Activated T-helper 1 cell treated with Interleukin-2 at 50 U/mL for 16 hours (primary cell): ENCODE measurements around the gene HAUS5.
"Not testable (repeated sequence)": the region's sequence is repeated elsewhere in the genome, so short reads cannot be mapped to it uniquely, and the experiment has no call there.

Source experiments
- DNase-seq: peaks from one replicate; pipeline ENCODE4 v3.0.0-alpha.2; 2020; ENCODE audit warnings: low read depth

Gene HAUS5, protein sequence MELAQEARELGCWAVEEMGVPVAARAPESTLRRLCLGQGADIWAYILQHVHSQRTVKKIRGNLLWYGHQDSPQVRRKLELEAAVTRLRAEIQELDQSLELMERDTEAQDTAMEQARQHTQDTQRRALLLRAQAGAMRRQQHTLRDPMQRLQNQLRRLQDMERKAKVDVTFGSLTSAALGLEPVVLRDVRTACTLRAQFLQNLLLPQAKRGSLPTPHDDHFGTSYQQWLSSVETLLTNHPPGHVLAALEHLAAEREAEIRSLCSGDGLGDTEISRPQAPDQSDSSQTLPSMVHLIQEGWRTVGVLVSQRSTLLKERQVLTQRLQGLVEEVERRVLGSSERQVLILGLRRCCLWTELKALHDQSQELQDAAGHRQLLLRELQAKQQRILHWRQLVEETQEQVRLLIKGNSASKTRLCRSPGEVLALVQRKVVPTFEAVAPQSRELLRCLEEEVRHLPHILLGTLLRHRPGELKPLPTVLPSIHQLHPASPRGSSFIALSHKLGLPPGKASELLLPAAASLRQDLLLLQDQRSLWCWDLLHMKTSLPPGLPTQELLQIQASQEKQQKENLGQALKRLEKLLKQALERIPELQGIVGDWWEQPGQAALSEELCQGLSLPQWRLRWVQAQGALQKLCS

DNA sequence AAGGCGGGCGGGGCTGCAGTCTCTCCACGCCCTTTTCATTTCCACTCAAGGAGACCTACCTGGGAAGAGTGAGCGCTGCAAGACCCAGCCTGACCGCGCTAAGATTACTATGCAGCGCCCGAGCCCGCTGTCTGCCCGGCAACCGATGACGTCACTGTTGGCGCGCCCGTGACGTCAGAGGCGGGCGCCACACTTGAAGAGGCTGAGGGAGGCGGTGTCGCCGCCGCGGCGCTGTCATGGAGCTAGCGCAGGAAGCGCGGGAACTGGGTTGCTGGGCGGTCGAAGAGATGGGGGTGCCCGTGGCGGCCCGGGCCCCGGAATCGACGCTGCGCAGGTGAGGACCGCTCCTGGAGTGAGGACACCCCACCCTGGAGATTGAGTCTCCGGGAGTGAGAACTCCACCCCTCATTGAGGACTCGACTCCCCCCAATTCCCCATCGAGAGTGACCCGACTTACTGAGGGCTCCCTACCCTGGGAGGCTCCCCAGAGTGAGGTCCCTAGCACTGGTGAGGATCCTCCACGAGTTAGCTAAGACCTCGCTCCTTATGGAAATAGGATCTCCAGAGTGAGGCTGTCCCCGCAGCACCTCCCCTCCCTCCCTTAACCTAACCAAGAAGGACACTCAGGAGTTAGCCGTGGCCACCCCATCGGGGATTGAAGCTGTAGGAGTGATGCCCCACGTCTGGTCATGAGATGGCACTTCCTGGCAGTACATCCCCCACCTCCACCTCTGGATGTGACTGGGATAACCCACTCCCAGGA is at the start of gene HAUS5:
Gene HAUS5 (plus strand): TSS at position 177 of the 763 bp plus-strand sequence. CDS start 60 bp downstream, at position 237.
- DNase-seq, result peak; percentile 94

DNA sequence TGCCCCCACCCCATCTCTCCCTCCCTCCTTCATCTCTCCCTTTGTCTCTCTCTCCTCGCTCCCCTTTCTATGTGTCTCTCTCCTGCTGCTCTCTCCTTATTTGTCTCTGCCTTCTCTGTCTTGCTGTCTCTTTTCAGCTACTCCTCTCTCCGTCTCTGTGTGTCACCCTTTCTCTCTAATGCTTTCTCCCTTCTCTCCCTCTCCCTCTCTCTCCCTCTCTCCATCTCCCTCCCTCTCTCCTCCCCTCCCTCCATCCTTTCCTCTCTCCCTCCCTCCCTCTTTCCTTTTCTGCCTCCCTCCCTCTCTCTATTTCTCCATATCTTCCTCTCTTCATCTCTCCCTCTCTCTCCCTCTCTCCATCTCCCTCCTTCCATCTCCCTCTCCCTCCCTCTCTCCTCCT is 49.8 kb upstream of the HAUS5 start:
- no peak for DNase-seq

DNA sequence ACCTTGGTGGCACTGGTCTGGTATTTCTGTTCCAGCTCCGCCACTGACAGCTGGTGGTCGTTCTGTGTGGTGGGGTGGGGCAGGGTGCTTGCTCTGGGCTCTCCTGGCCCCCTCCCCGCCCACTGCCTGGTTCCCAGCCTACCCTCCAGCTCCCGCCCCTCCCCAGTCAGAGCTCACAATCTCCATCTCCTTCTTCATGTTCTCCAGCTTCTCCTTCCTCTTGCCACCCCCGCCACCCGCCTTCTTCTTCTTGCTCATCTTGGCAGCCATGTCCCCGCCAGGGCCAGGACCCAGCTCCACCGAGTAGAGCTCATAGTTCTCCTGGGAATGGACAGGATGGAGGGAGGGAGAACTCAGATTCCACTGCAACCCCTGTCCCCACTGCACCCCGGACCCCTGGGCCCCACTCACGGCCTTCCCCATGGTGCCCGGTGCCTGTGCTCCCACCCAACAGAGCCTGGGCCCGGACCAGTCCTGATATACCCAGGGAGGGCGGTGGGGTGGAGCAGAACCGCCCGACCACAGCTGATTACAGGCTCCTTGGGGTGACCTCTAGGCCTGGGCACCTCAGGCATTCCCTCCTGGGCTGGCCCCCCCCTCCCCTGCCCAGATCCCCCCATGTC is 49.2 kb upstream of the HAUS5 start, which contains the start of gene ATP4A:
Gene ATP4A (minus strand): TSS at position 452 of the 623 bp plus-strand sequence. CDS start 29 bp downstream, at position 423.
- no peak for DNase-seq

DNA sequence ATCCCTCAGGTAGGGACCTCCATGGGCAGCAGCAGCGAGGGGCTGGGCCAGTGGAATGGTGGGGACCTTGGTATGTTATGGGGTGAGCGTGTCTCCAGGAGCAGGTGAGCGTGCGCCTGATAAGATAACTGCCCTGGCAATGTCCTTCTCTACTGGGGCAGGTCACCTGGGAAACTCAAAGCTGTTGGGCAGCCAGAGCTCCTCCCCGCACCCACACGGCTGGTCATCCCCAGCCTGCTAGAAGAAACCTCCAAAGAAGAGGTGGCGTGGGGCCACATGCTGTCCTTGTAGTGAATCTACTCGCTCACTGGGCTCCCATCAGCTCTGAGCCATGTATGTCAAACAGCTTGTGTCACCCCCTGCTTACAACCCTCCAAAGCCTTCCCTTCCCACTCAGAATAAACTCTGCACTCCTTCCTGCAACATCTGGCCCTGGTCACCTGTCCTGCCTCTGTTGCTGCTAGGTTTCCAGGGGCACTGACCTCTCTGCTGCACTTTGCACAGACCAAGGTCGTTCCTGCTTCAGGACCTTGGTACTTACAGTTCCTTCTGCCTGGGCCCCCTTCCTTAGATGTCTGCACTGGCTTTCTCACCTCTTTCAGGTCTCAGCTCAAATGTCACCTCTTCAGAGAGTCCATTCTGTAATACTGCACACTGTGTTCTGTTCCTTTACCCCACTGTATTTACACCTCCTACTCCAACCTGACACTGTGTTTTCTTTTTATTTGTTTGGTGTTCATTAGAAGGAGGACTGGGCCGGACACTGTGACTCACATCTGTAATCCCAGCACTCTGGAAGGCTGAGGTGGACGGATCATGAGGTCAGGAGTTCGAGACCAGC is 47.3 kb upstream of the HAUS5 start:
- DNase-seq, result no peak

DNA sequence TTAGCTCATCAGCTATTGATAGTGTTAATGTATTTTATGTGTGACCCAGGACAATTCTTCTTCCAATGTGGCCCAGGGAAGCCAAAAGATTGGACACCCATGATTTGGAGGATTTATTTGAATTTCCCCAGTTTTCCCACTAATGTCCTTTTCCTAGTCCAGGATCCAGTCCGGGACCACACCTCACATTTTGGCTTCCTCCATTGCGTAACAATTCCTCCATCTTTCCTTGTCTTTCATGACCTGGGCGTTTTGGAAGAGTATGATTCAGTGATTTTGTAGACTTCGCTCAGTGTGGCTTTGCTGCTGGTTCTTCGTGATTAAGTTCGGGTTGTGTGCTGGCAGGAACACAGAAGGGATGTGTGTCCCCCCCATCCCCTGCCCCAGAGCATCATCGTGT is 45.8 kb upstream of the HAUS5 start:
- DNase-seq, result no peak

DNA sequence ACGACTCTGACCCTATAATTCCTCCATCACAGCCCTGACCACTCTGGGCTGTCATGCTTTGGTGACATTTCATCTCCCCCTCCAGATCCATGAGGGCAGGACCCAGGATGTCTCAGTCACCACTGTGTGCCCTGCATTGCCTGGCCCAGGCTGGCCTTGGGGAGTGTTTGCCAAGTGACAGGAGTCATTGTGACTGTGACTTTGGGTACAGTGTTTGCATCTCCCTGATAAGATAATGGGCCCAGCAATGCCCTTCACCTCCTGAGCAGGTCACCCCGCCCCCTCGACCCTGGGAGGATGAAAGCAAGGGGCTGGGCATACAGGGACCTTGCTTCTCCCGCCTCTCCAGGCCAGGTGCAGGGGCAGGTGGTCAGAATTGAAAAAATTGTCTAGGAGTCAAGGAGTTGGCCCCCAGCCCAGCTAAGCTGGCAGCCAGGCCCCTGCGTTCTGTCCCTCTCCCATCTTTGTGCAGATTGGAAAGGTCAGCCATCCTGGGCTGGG is 43.2 kb upstream of the HAUS5 start:
- no peak for DNase-seq

DNA sequence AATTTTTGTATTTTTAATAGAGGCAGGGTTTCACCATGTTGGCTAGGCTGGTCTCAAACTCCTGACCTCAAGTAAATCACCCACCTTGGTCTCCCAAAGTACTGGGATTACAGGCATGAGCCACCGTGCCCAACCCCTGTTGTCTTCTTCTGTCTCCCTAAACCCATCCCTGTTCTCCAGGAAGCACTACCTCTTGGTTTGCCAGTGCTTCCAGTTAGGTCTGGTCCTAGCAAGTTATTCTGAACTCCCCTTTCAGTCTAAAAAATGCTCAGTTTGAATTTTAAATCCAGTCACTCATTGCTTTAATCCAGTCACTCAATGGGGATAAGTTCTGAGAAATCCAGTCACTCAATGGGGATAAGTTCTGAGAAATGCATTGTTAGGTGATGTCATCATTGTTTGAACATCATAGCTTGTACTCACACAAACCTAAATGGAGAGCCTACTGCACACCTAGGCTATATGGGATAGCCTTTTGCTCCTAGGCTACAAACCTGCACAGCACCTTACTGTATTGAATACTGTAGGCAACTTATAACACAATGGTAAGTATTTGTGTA is 41.0 kb upstream of the HAUS5 start:
- no peak for DNase-seq

DNA sequence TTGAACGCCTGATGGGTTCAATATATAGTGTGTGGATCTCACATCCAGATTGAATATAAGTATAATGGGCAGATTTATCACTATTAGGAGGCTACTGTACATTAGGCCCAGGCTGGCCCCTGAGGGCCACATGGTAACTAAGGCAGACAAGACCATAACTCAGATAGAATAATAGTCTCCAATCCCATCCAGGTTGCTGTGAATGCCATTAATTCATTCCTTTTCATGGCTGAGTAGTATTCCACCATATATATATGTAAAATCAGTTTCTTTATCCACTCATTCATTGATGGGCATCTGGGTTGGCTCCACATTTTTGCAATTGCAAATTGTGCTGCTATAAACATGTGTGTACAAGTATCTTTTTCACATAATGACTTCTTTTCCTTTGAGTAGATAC is 34.6 kb upstream of the HAUS5 start:
- DNase-seq, result no peak

DNA sequence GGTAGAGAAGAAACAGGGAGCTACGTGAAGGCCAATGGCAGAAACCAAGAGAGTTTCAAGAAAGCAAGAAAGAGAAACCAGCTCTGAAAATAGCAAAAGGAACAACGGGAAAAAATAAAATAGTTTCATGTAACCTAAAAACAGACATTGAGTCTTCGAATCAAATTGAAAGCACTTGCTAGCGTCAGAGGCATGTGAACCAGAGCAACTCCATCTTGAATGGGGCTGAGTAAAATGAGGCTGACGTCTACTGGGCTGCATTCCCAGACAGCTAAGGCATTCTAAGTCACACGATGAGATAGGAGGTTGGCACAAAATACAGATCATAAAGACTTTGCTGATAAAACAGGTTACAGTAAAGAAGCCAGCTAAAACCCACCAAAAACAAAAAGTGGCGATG is 33.8 kb upstream of the HAUS5 start:
- DNase-seq, result no peak

DNA sequence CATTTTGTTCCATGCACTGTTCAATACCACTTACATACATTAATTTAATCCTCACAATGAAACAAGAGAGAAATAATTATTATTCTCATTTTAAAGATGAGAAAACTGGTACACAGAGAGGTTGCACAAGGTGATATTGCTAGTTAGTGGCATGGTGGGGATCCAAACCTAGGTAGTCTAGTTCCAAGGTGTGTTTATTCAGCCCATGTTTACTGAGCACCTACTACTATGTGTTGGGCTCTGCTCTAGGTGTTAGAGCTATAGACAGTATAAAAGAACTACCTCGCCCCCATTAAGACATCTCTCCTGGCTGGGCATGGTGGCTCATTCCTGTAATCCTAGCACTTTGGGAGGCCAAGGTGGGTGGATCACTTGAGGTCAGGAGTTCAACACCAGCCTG is 29.8 kb upstream of the HAUS5 start:
- DNase-seq, result no peak

DNA sequence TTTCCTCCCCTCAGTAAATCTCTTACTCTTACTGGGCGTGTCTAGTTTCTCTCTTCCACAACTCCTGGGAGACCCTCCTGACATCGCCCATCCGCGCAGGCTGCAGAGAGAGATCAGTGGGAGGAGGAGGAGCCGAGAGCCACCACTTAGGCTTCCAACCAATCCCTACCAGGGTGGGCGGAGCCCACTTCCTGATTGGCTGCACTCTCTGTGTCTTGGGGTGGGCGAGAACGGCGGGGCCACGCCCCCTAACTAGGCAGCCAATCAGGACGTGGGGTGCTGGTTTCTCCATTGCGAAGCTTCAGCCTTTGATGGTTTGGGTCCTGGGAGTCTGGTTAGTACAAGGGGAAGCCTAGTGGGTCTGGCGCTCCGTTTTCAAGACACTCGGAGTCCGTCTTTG is 26.7 kb upstream of the HAUS5 start, which contains the start of gene PMIS2:
Gene PMIS2 (plus strand): TSS at position 326 of the 400 bp plus-strand sequence. CDS start 87 bp downstream, outside the sequence.
- DNase-seq, result no peak

DNA sequence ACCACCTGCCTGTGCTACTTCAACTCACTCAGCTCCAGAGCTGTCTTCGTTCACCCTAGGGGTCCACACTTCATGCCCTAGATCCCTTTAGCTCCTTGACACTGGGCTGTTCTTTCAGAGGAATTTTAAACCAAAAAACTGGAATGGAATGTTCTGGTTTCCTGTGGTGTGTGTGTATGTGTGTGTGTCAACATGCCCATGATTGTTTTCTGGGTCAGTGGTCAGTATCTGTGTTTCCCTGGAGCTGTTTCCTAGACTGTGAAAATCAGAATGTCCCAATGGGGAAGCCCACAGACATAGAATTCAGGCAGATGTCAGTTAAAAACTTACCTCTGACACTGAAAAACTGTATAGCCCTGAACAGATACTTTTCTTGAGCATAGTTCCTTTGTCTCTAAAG is 25.2 kb upstream of the HAUS5 start:
- DNase-seq, result no peak

DNA sequence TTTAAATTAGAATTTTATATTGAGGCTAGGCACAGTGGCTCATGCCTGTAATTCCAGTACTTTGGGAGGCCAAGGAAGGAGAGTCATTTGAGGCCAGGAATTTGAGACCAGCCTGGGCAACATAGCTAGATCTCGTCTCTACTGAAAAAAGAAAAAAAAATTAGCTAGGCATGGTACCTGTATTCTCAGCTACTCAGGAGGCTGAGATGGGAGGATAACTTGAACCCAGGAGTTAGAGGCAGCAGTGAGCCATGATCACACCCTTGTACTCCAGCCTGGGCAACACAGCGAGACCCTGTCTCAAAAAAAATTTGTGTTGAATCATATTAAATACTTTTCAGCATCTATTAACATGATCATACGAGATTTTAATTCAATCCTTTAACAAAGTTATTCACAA is 21.7 kb upstream of the HAUS5 start:
- no peak for DNase-seq

DNA sequence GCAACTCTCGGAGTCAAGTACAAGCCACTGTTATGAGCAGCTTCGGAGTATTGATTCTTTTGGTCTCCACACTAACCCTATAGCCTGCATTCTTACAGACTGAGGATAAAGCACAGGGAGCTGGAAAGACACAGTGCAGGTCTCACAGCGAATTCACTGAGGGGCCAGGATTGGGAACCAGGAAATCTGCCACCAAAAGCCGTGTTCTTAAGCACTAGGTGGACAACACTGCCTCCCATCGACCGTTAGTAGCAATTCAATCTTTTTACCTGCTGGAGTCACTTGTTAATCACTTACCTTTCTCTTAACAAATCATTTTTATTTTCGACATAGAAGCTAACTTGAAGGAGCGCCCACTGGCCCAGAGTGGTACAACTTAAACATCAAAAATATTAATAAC is 20.3 kb upstream of the HAUS5 start:
- no peak for DNase-seq

DNA sequence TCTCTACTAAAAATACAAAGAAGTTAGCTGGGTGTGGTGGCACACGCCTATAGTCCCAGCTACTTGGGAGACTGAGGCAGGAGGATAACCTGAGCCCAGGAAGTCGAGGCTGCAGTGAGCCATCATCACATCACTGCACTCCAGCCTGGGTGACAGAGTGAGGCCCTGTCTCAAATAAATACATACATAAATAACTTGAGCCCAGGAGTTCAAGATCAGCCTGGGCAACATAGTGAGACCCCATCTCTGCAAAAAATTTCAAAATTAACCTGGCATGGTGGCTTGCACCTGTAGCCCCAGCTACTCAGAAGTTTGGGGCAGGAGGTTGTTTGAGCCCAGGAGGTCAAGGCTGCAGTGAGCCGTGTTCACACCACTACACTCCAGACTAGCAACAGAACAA is 17.5 kb upstream of the HAUS5 start:
- not testable (repeated sequence) for DNase-seq

DNA sequence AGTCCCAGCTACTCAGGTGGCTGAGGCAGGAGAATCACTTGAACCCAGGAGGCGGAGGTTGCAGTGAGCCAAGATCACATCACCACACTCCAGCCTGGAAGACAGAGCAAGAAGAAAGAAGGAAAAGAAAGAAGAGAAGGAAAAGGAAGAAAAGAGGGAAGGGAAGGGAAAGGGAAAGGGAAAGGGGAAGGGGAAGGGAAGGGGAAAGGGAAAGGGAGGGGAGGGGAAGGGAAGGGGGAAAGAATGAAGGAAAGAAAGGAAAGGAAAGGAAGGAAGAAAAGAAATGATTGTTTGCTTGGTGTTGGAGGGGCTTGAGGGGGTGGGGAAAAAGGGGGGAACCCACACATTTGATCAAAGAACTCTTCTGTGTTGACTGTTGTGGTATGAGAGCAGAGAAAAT is 16.6 kb upstream of the HAUS5 start:
- DNase-seq, result no peak

DNA sequence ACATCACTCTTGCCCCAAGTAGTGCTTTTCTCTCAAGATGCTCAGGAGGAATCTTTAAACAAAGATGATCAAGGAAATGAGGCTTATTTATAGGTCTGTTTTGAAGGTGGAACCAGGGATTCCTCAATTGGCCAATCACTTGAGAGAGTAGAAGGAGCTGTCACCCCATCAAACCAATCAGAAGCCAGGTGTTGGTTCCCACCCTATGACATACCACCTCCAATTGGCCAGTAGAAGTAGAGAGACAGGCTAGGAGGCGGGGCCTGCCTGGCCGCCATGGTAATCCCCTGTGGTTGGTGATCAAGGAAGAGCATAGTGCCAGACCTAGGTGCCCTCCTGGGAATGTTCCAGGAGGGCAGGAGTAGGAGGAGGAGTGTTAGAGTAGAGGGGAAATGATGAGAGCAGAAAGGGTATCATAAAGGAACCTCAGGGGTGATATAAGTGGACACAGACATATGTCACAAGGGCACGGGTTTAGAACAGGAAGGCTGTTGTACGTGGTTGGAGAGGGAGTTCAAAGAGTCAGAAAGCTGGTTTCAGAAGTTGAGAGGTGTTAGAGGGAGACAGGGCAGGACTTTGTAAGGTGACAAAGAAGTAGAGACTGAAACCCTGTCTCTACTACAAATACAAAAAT is 16.1 kb upstream of the HAUS5 start:
- DNase-seq, result no peak

DNA sequence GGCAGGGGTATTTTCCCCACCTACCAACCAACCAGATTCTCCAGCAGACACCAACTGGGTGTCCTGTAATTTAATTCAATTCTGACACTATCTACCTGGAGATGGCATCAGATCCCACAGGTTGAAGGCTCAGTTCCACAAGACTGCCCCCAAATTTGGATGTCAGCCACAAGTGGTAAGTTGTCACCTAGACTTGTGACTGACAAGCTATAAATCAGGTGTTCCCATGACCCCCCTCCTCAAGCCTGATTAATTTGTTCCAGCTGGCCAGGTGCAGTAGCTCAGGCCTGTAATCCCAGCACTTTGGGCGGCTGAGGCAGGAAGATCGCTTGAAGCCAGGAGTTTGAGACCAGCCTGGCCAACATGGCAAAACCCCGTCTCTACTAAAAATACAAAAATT is 10.6 kb upstream of the HAUS5 start:
- DNase-seq, result no peak

DNA sequence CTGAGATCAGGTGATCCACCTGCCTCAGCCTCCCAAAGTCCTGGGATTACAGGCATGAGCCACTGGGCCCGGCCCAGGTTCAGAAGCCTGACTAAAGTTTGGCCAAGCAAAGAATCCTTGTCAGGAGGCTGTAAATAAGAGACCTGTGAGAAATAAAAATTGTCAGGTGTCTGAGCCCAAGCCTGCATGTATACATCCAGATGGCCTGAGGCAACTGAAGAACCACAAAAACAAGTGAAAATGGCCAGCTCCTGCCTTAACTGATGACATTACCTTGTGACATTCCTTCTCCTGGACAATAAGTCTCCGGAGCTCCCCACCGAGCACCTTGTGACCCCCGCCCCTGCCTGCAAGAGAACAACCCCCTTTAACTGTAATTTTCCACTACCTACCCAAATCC is 8.1 kb upstream of the HAUS5 start:
- not testable (repeated sequence) for DNase-seq

DNA sequence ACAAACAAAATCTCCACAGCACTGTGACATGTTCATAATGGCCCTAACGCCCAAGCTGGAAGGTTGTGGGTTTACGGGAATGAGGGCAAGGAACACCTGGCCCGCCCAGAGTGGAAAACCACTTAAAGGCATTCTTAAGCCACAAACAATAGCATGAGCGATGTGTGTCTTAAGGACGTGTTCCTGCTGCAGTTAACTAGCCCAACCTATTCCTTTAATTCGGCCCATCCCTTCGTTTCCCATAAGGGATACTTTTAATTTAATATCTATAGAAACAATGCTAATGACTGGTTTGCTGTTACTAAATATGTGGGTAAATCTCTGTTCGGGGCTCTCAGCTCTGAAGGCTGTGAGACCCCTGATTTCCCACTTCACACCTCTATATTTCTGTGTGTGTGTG is 5.4 kb upstream of the HAUS5 start:
- DNase-seq, result not testable (repeated sequence)
